ENCODE data around the gene GJD4.

DNA sequence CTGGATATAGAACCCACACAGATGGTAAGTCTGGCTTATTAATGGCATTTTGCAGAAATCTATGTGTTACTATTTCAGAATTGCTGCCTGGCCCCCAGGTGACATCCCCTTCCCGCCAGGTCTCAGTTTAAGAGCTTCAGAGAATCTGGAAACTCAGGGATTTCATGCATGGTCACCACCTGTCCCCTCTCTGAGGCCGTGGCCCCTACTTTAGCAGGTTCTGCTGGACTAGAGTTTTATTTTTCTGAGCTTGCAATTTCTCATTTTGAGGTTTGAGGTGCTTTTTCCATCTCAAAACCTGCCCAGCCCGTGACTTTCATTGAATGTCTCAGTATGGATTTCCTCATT lies 24.7 kb upstream of the GJD4 start:
- TF ChIP-seq CTCF (IDR thresholded peaks at IDR 0.05; ENCODE audit: low read depth, low read length, poor library complexity, severe bottlenecking) (no peak), EZH2phosphoT487 (IDR thresholded peaks at IDR 0.05; ENCODE audit: borderline replicate concordance, low read length) (no peak)
